Mucosa of descending colon (tissue), 3 donors: Measurements from ENCODE around the gene MARK2. TPM values are rescaled to one million over a fixed set of nuclear protein-coding genes. Genes with fewer than 3 reads are reported as not detected.

Experiments used
- ATAC-seq: fragments of 200-7000 bp; cut with Tn5 transposase; one replicate; pipeline ENCODE4 v1.9.1; 2020; ENCODE audit warnings: mild to moderate bottlenecking, moderate library complexity
- DNase-seq, 3 donors: peaks; one replicate each; pipeline ENCODE4 v3.0.0-alpha.2; 2020
- H3K36me3 ChIP-seq: fragments of 200-600 bp; one replicate; pipeline ENCODE4 v1.8.0; 2021; ENCODE audit warnings: low read depth, mild to moderate bottlenecking
- H3K4me1 ChIP-seq: fragments of 200-600 bp; one replicate; pipeline ENCODE4 v1.8.0; 2021; ENCODE audit warnings: low read depth, mild to moderate bottlenecking
- H3K4me3 ChIP-seq: fragments of 200-600 bp; one replicate; pipeline ENCODE4 v1.8.0; 2021; ENCODE audit warnings: mild to moderate bottlenecking
- H3K9me3 ChIP-seq: fragments of 200-600 bp; one replicate; pipeline ENCODE4 v1.8.0; 2021; ENCODE audit warnings: mild to moderate bottlenecking
- CTCF ChIP-seq: fragments of 200-600 bp; IDR thresholded peaks from one replicate; pipeline ENCODE4 v1.8.0; 2022; ENCODE audit warnings: antibody characterized with exemption, mild to moderate bottlenecking
- intact Hi-C, 2 donors: fragments of 100-400 bp; cut with DNase I in 1 of 2; cut with micrococcal nuclease in 1 of 2; formaldehyde crosslinking; loops; one replicate each; pipeline versions ENCODE4 v1.11.0 to v1.11.1; 2022; cut with DNase I, micrococcal nuclease
- total RNA-seq, 3 donors: library from RNA; stranded (reverse); fragmentation: NEBNext Ultra II Directional in 2 of 3; extraction: Animal tissue kit (Norgen Biotek cat#: 25700) in 2 of 3; gene quantifications; one replicate each; pipeline versions ENCODE4 v1.2.1 to v1.2.4, GENCODE V29; 2021 to 2023
- donor health status: DM: no; HTN: no; CAD: no; lungs with moderate emphysema.
- donor health status: DM: no; HTN: no; CAD: no.
- donor health status: DM: no; HTN: yes; CAD: no.

MARK2 gene
- total RNA-seq, 3 donors from 2014 or later = 71.9 to 111 (median 94.5) TPM

- Histone ChIP-seq H3K4me1 (peaks cover 39% of the 10 kb centered on the region), H3K9me3 (no peaks in the 10 kb centered on the region), H3K4me3 (no peak overlapping the region), H3K36me3 (no peaks in the 10 kb centered on the region)
- intact Hi-C loops = no loop called here
- no peak for TF ChIP-seq CTCF
- ATAC-seq (no peak), DNase-seq (no peak)
Measured at GRCh38 chr11:63849691-63850090, 10.8 kb downstream of the MARK2 start.

- Histone ChIP-seq H3K36me3 (no peaks in the 10 kb centered on the region), H3K4me1 (peaks cover 39% of the 10 kb centered on the region), H3K4me3 (no peak overlapping the region), H3K9me3 (no peaks in the 10 kb centered on the region)
- no peak for TF ChIP-seq CTCF
- DNase-seq (peak in 1 of 3 donors; percentile 14), ATAC-seq (no peak)
- intact Hi-C loops = no loop called here
Measured at GRCh38 chr11:63850920-63851319, 12.0 kb downstream of the MARK2 start.

- peak; percentile 65 for ATAC-seq
- no peaks in the 10 kb centered on the region for H3K36me3 ChIP-seq
- H3K4me1 ChIP-seq = peaks cover 40% of the 10 kb centered on the region
- H3K4me3 ChIP-seq = no peak overlapping the region
- H3K9me3 ChIP-seq = no peaks in the 10 kb centered on the region
- DNase-seq = no peak
- no peak for TF ChIP-seq CTCF
- intact Hi-C loops = no loop called here
Measured at GRCh38 chr11:63851364-63851763, 12.5 kb downstream of the MARK2 start.

GRCh38 chr11:63853476-63853875, 14.6 kb downstream of the MARK2 start:
- DNase-seq (peak in 1 of 3 donors; percentile 2), ATAC-seq (no peak)
- Histone ChIP-seq H3K4me1 (peaks cover 36% of the 10 kb centered on the region), H3K9me3 (no peaks in the 10 kb centered on the region), H3K36me3 (no peaks in the 10 kb centered on the region), H3K4me3 (no peak overlapping the region)
- TF ChIP-seq CTCF = no peak
- intact Hi-C loops = no loop called here

- no peaks in the 10 kb centered on the region for H3K36me3 ChIP-seq
- DNase-seq (peak in 1 of 3 donors; percentile 7), ATAC-seq (no peak)
- intact Hi-C loops = no loop called here
- H3K9me3 ChIP-seq = no peaks in the 10 kb centered on the region
- no peak for TF ChIP-seq CTCF
- no peak overlapping the region for H3K4me3 ChIP-seq
- peaks cover 39% of the 10 kb centered on the region for H3K4me1 ChIP-seq
Measured at GRCh38 chr11:63854696-63855095, 15.8 kb downstream of the MARK2 start.

- peak; percentile 82 for ATAC-seq
- TF ChIP-seq CTCF = no peak
- Histone ChIP-seq H3K4me1 (peaks cover 33% of the 10 kb centered on the region), H3K4me3 (no peak overlapping the region), H3K36me3 (no peaks in the 10 kb centered on the region), H3K9me3 (no peaks in the 10 kb centered on the region)
- DNase-seq = peak in 1 of 3 donors; percentile 18
- intact Hi-C loops = no loop called here
Measured at GRCh38 chr11:63855975-63856374, 17.1 kb downstream of the MARK2 start.
